HG03135 (cell line): ENCODE results near the gene ZBTB4.

ENCODE experiments used
- ATAC-seq: cut with Tn5 transposase; IDR thresholded peaks from one replicate; pipeline ENCODE4 v1.9.1; 2021; ENCODE audit warnings: mild to moderate bottlenecking, moderate library complexity; ENCODE audit not compliant: unreplicated experiment

Gene ZBTB4

DNA sequence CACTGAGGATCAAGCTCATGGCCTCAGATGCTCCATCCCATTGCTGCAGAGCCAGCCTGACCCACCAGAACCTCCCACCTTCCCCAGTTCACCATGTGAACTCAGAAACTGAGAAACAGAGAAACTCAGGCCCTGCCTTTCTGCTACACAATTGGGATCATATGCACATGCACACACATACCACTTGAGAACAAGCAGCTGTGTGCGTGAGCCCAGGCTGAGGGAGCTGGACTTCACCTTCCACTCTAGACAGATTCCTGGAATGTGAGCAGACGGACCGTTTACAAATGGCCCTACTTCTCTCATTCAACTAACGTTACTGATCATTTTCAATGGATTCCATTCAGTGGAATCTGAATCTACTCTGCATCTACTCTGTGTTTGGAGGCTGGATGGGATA lies 55.8 kb downstream of the ZBTB4 start:
- no peak for ATAC-seq

DNA sequence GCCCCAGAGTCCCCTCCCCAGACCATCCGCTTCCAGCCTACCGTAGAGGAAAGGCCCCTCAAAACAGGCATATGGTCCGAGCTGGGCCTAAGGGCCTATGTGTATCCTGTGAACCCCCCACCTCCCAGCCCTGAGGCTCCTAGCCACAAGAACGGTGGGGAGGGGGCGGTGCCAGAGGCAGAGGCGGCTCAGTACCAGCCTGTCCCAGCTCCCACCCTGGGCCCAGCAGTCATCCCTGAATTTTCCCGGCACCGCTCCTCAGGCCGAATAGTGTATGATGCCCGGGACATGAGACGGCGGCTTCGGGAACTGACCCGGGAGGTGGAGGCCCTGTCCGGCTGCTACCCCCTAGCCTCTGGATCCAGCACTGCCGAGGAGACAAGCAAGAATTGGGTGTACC lies 58.2 kb downstream of the ZBTB4 start:
- ATAC-seq = no peak

DNA sequence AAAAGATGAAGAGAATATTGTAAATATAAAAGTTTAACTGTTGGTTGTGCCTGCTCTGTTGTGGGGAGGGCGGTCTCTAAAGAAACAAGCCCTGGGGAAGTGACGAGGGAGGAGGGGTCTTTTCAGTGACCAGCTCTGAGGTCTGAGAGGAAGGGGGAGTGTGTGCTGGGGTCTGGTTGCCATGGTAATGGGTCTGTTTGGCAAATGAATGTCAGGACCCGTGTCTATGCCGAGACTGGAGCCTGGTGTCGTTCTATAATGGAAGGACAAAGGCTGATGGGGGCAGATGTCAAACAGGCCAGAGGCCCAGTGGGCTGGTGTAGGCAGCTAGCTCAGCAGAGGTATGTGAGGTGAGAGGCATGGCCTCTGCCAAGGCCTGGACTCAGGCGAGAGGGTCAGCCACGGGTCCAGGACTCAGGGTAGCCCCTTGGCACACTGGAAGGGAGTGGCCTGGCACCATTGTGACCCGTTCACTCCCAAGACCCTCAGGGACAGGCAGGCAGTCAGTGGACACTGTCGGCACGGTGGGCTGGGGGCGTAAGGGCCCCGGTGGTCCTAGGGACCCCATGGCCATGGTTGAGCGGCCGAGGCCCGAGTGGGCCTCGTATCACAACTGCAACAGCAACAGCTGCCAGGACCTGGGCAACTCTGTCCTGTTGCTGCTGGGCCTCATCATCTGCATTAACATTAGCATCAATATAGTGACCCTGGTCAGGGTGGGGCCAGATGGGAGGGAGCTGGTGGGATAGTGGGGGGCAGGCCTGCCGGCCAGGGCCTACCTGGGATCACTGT lies 59.4 kb downstream of the ZBTB4 start, which contains the start of gene SPEM1:
SPEM1 (plus strand) TSS at position 506 of the 792 bp plus-strand sequence; CDS start at position 567, 61 bp downstream.
- no peak for ATAC-seq

DNA sequence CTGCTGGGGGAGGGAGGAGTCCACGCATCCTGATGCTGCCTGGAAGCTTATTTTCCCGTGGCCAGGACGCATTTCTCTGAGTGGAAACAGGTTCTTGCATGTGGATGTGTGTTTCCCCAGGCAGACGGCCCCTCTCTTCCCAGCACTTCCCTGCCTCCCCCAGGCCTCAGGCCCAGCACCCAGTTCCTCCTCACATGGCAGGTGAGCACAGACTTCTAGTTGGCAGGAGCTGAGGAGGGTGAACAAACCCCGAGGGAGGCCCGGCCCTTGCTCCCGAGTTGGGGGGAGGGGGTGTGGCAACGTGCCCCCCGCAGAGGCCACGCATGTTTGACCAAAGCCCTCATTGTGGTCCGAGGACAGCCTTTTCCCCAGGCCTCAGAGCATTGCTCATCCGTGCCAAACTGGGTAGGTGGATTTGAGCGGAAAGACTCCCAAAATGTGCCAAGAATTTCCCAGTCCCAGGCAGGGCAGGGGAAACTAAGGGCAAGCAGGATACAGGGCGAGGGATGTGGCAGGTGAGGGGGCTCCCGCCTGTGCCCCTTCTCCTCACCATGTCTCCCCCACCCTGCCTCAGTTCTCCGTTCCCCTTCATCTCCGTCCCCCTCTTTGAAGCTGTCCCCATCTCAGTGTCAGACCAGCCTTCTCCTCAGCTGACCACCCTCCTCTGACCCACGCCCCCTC lies 60.8 kb downstream of the ZBTB4 start:
- ATAC-seq = no peak

DNA sequence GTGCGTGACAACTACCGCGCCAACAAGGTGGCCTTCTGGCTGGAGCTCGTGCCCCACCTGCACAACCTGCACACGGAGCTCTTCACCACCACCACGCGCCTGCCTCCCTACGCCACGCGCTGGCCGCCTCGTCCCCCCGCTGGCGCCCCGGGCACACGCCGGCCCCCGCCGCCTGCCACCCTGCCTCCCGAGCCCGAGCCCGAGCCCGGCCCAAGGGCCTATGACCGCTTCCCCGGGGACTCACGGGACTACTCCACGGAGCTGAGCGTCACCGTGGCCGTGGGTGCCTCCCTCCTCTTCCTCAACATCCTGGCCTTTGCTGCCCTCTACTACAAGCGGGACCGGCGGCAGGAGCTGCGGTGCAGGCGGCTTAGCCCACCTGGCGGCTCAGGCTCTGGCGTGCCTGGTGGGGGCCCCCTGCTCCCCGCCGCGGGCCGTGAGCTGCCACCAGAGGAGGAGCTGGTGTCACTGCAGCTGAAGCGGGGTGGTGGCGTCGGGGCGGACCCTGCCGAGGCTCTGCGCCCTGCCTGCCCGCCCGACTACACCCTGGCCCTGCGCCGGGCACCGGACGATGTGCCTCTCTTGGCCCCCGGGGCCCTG lies 62.3 kb downstream of the ZBTB4 start:
- no peak for ATAC-seq

DNA sequence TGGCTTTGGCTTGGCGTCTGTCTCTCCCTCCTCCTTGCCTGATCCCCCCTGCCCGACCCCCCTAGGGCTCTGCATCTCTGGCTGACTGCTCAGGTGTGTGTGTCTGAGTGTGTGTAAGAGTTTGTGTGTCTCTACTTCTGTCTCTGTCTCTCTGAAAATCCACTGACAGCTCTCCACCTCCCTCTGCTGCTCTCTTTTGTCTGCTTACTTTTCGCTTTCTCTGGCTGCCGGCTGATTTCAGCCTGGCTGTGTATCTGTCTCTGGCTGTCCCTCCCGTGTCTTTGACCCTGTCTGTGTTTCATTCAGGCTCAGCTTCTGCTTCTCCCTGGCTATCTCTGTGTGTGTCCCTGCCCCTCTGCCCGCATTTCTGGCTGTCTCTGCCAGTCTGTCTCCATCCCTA lies 63.1 kb downstream of the ZBTB4 start:
- no peak for ATAC-seq

DNA sequence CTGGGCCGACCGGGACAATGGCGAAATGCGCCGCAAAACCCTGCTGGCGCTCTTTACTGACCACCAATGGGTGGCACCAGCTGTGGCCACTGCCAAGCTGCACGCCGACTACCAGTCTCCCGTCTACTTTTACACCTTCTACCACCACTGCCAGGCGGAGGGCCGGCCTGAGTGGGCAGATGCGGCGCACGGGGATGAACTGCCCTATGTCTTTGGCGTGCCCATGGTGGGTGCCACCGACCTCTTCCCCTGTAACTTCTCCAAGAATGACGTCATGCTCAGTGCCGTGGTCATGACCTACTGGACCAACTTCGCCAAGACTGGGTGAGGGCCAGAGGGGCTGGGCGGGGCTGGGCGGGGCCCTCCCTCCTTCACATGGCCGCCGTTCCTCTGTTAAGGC lies 63.6 kb downstream of the ZBTB4 start:
- no peak for ATAC-seq

DNA sequence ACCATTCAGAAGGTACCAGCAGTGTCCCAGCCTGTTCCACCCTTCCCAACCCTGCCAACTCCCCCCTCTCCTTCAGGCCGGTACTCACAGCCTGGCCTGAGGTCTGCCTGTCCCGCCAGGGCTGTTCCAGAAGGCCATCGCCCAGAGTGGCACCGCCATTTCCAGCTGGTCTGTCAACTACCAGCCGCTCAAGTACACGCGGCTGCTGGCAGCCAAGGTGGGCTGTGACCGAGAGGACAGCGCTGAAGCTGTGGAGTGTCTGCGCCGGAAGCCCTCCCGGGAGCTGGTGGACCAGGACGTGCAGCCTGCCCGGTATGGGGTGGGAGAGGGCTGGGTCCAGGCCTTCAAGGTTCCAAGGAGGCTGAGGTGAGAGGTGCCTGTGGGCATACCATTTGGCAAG lies 64.6 kb downstream of the ZBTB4 start:
- ATAC-seq = no peak

DNA sequence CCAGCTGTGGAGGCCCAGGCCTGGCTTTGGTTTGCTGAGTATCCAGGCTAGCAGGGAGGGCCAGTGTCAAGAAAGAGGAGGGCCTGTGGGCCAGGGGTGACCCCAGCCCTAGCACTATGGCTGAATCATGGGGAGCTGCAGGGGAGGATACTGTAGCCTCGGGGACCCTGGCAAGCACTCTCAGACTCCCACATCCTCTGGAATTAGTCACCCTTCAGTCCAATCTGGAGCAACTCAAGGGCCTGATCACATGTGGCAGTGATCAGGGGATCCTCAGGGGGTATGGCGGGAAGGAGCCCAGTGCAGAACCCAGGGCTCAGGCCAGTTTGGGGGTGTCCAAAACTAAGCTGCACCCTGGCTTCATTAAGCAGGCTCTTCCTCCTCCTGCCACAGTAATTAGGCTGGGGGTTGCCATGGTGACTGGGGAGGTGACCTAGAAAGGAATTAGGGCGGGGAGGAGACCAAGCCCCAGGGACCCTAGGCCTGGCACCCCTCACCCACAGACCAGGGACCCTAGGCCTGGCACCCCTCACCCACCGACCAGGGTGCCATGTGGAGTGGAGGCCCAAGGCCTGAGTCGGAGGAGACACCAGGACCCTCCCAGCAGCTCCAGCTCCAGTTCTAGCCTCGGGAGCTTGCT lies 66.0 kb downstream of the ZBTB4 start:
- ATAC-seq = no peak

DNA sequence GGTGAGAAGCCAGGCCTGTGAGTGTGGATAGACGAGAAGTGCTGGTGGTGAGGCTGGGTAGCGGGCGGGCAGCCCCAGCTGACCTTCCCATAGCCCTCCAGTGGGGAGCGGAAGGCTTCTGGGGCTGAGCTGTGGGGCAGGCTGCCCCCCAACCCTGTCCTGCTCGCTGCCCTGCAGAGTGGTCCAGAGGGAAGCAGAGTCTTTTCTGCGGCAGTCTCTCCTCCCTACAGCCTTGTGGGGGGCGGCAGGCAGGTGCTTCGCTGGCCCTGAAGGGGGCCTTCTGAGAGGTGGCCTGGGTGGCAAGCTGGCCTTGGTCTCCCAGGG lies 68.0 kb downstream of the ZBTB4 start:
- ATAC-seq = no peak

DNA sequence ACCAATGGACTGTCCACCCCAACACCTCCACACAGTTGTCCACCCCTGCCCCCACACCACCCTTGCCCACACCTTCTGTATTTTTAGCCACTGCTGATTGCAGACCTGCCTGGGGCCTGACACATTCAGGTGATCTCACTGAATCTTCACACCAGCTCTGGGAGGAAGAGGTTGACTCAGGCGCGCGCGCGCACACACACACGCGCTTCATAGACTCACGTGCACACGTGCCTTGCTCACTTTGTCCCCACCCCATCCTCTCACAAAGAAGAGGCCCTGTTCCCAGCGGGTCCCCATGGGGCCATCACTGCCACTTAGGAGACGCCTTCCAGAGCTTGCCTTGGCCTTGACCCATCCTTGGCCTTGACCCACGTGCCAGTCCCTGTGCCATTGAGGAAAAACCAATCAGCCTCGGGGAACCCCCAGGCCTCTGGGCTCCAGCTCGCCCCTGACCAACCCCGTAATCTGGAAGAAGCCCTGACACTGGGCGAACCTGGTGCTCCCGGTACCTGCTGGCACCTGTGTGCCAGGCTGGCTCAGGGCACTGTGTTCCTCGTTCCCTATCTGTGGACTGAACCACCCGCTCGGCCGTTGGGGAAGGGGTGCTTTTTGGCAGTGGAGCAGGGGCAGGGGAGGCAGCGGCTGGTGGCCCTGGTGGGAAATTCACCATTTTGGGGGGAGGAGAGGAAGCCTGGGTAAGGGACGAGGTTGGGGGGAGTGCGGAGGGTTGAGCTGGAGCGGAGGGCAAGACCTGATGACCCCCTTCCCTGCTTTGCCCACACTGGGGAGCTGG lies 68.6 kb downstream of the ZBTB4 start:
- ATAC-seq = no peak

DNA sequence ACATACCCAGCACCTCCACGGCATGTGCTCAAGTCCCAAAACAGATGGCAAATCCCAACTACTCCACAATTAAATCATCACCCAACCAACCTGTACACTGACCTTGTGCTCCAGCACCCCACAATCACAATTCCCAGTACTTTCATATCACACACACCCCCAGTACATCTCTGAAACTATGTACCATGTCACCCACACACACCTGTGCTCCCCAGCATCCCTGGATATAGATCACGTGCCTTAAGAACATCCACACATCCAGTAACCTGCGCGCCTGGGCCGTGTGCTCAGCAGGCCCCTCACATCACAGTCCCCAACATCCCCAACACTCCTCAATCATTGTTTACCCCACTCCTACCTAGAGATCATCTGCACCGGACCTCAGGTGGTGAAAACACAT lies 69.7 kb downstream of the ZBTB4 start:
- no peak for ATAC-seq
